ENCODE results near the gene NOTCH1. TPM values are rescaled to one million over a fixed set of nuclear protein-coding genes. Genes with fewer than 3 reads are reported as not detected.
A peak's percentile ranks its signal among the peaks of the same experiment; 100 is the strongest.

The NOTCH1 gene
- total and polyA plus RNA-seq, 2 of the 8 experiments (the other 6 are each of a cell fraction or from before 2014, with no cell fraction given) = 6.9 to 55.6 TPM

- Histone ChIP-seq H2BK20ac (ENCODE audit: low read length) (no peak overlapping the region), H3K27ac (ENCODE audit: low read depth, low read length) (no peak overlapping the region), H4K91ac (replicated peaks; ENCODE audit: insufficient read length, low read length) (no peak overlapping the region), H3K18ac (ENCODE audit: extremely low read depth, low read length) (peak overlapping the region; percentile 19; the same call in 1 of the 2 replicates), H4K5ac (ENCODE audit: insufficient read length, low read depth, low read length) (no peak overlapping the region), H3K23me2 (ENCODE audit: low read depth, low read length) (peaks cover 9% of the 10 kb centered on the region; the same call in 1 of the 2 replicates), H4K20me1 (replicated peaks in 1 of 2; ENCODE audit: control insufficient read depth in 1 of 2, insufficient read depth in 2 of 2, low read length in 2 of 2) (peaks cover 8 to 17% of the 10 kb centered on the region in 2 experiments), H2BK15ac (ENCODE audit: low read length) (no peak overlapping the region), H3K56ac (replicated peaks; ENCODE audit: insufficient read length, low read depth, low read length) (no peak overlapping the region), H3K9ac (replicated peaks in 1 of 4; ENCODE audit: extremely low read depth in 1 of 4, low read depth in 3 of 4, low read length in 3 of 4) (peak overlapping the region in 1 of 4 experiments; percentile 54; a peak in 2 of 7 replicates), H3K23ac (ENCODE audit: insufficient read length) (no peak overlapping the region), H3K4me2 (ENCODE audit: insufficient read depth in 1 of 2, low read depth in 2 of 2, low read length in 2 of 2) (peak overlapping the region; percentile 57 to 95), H2AK5ac (ENCODE audit: low read depth, low read length) (no peak overlapping the region), H3K14ac (ENCODE audit: insufficient read length) (no peak overlapping the region), H2BK12ac (ENCODE audit: low read depth, low read length) (no peak overlapping the region), H2AFZ (ENCODE audit: low read length) (no peak overlapping the region), H3K9me3 (ENCODE audit: insufficient read depth in 2 of 2, low read depth in 1 of 2, low read length in 1 of 2) (no peaks in the 10 kb centered on the region), H4K8ac (ENCODE audit: extremely low read depth, insufficient read depth, low read length) (peak overlapping the region; percentile 9; the same call in 1 of the 2 replicates), H3K4me3 (ENCODE audit: extremely low read depth in 1 of 4, insufficient read depth in 2 of 4, low read depth in 3 of 4, low read length in 4 of 4) (peak overlapping the region; percentile 74 to 98 (median 79); a peak in 7 of 8 replicates), H2BK120ac (replicated peaks; ENCODE audit: low read depth, low read length) (no peak overlapping the region), H3K4ac (replicated peaks; ENCODE audit: insufficient read length, low read depth, low read length) (no peak overlapping the region), H3K4me1 (replicated peaks in 1 of 4; ENCODE audit: control insufficient read depth in 3 of 4, insufficient read depth in 4 of 4, low read length in 3 of 4) (peaks cover 2 to 13% (median 3%) of the 10 kb centered on the region in 4 experiments), H2BK5ac (ENCODE audit: low read depth, low read length) (no peak overlapping the region), H3K27me3 (replicated peaks in 1 of 4; ENCODE audit: control insufficient read depth in 3 of 4, extremely low read depth in 1 of 4, insufficient read depth in 3 of 4, low read length in 3 of 4) (no peaks in the 10 kb centered on the region), H3K79me2 (ENCODE audit: control insufficient read depth in 1 of 2, insufficient read depth in 2 of 2, low read length in 2 of 2) (peaks cover 18 to 29% of the 10 kb centered on the region in 2 experiments), H3K36me3 (ENCODE audit: control insufficient read depth in 2 of 4, insufficient read depth in 4 of 4, low read length in 3 of 4) (no peaks in the 10 kb centered on the region), H3K79me1 (ENCODE audit: low read depth, low read length) (no peaks in the 10 kb centered on the region; the same call in none of the 2 replicates)
- POLR2A ChIA-PET (ENCODE audit: partially characterized antibody) = interaction anchor here (0.6 to 1.7 kb wide), 8 partner anchors 9 to 244 kb away, joined by 3 to 4 read pairs (median 3); no protein-coding TSS in a partner anchor
- DNase-seq (ENCODE audit: low read depth in 1 of 2, low spot score in 2 of 2) = no peak
- WGBS, 2 experiments (ENCODE audit: extremely low coverage in 1 of 2, insufficient coverage in 1 of 2, insufficient read length in 1 of 2, insufficient replicate concordance in 2 of 2, low coverage in 1 of 2, low lambda C conversion rate in 2 of 2, missing lambda C conversion rate in 1 of 2) = 65% methylated on average over 39 of the region's 59 CpGs; no CpG with 5 or more reads in 1 of the 2 experiments
- TF ChIP-seq PHF8 (conservative IDR thresholded peaks at IDR 0.05; ENCODE audit: low read depth, low read length) = no peak
- TF ChIP-seq NANOG (IDR thresholded peaks at IDR 0.05; ENCODE audit: insufficient read depth, low read depth, low read length, poor library complexity, severe bottlenecking) = no peak
- no peak for TF ChIP-seq JUN (IDR thresholded peaks at IDR 0.05; ENCODE audit: low read depth, low read length)
- TF ChIP-seq CEBPB (IDR thresholded peaks at IDR 0.05; ENCODE audit: low read depth, low read length) = no peak
- TF ChIP-seq ASH2L (IDR thresholded peaks at IDR 0.05; ENCODE audit: low read length) = no peak
- no peak for TF ChIP-seq EZH2 (IDR thresholded peaks at IDR 0.05; ENCODE audit: low read depth, low read length, severe bottlenecking)
- TF ChIP-seq CREB1 (IDR thresholded peaks at IDR 0.05) = no peak
- FAIRE-seq = no peak
- CTCF ChIA-PET (ENCODE audit: partially characterized antibody) = interaction anchor here (0.8 to 8.9 kb wide), 42 partner anchors 10 to 240 kb away, joined by 3 to 253 read pairs (median 4); partner anchors contain the start of genes ENTR1 and PMPCA
Observed at GRCh38 chr9:136484153-136485048, 61.4 kb downstream of the NOTCH1 start.
